Liver (tissue), 9 donors: Measurements from ENCODE around the gene TBC1D16. TPM values are rescaled to one million over a fixed set of nuclear protein-coding genes. Genes with fewer than 3 reads are reported as not detected.

Source experiments
- DNase-seq: peaks from one replicate; pipeline ENCODE4 v3.0.0-alpha.2; 2017; ENCODE audit warnings: low spot score
- H3K27ac ChIP-seq, 2 donors: one replicate each; pipeline ENCODE4 v1.7.0; 2013; ENCODE audit warnings: inconsistent platforms in 2 of 2, low read length in 2 of 2, control low read depth in 1 of 2, low read depth in 1 of 2, mild to moderate bottlenecking in 1 of 2
- H3K27me3 ChIP-seq, 4 donors: one replicate each; pipeline versions ENCODE4 v1.6.1 to v1.7.0; 2013; ENCODE audit warnings: low read length in 3 of 4, inconsistent platforms in 1 of 4, mild to moderate bottlenecking in 1 of 4, moderate library complexity in 1 of 4; ENCODE audit not compliant: control insufficient read depth in 4 of 4, insufficient read depth in 4 of 4
- H3K36me3 ChIP-seq, 4 donors: one replicate each; pipeline versions ENCODE4 v1.6.1 to v1.7.0; 2013; ENCODE audit warnings: low read length in 3 of 4, mild to moderate bottlenecking in 3 of 4, low read depth in 1 of 4, moderate library complexity in 1 of 4; ENCODE audit not compliant: control insufficient read depth in 4 of 4, insufficient read depth in 3 of 4
- H3K4me1 ChIP-seq, 4 donors: one replicate each; pipeline versions ENCODE4 v1.6.1 to v1.7.0; 2013; ENCODE audit warnings: low read length in 3 of 4, mild to moderate bottlenecking in 3 of 4, moderate library complexity in 1 of 4; ENCODE audit not compliant: control insufficient read depth in 4 of 4, insufficient read depth in 4 of 4
- H3K4me3 ChIP-seq, 3 donors: one replicate each; pipeline versions ENCODE4 v1.6.1 to v1.7.0; 2013; ENCODE audit warnings: low read length in 3 of 3, control low read depth in 1 of 3, low read depth in 1 of 3, mild to moderate bottlenecking in 1 of 3
- H3K9ac ChIP-seq, 2 donors: one replicate each; pipeline ENCODE4 v1.7.0; 2013; ENCODE audit warnings: low read length in 2 of 2, mild to moderate bottlenecking in 2 of 2, moderate library complexity in 2 of 2, control low read depth in 1 of 2, low read depth in 1 of 2
- H3K9me3 ChIP-seq, 4 donors: one replicate each; pipeline versions ENCODE4 v1.6.1 to v1.7.0; 2013; ENCODE audit warnings: low read length in 3 of 4; ENCODE audit not compliant: control insufficient read depth in 4 of 4
- EGR1 ChIP-seq, 2 donors: IDR thresholded peaks; 2 replicates each; pipeline ENCODE4 v1.6.1; 2016 to 2018; ENCODE audit warnings: antibody characterized with exemption in 2 of 2, low read depth in 2 of 2
- FOXA1 ChIP-seq: IDR thresholded peaks from 2 replicates; pipeline ENCODE4 v1.6.1; 2016; ENCODE audit warnings: antibody characterized with exemption
- FOXA2 ChIP-seq: IDR thresholded peaks from 2 replicates; pipeline ENCODE4 v1.6.1; 2016; ENCODE audit warnings: antibody characterized with exemption
- GABPA ChIP-seq, 2 donors: IDR thresholded peaks in 1 of 2; conservative IDR thresholded peaks in 1 of 2; 2 replicates each; pipeline ENCODE4 v1.6.1; 2016; ENCODE audit warnings: antibody characterized with exemption in 2 of 2, mild to moderate bottlenecking in 1 of 2, moderate library complexity in 1 of 2
- HNF4A ChIP-seq, 2 donors: conservative IDR thresholded peaks; 2 replicates each; pipeline ENCODE4 v1.6.1; 2016; ENCODE audit warnings: antibody characterized with exemption in 2 of 2, mild to moderate bottlenecking in 2 of 2
- HNF4G ChIP-seq: IDR thresholded peaks from 2 replicates; pipeline ENCODE4 v1.6.1; 2016; ENCODE audit warnings: antibody characterized with exemption
- JUND ChIP-seq, 2 donors: IDR thresholded peaks; 2 replicates each; pipeline ENCODE4 v1.6.1; 2016; ENCODE audit warnings: antibody characterized with exemption in 2 of 2
- NR2F2 ChIP-seq: IDR thresholded peaks from 2 replicates; pipeline ENCODE4 v1.6.1; 2016; ENCODE audit warnings: antibody characterized with exemption
- RAD21 ChIP-seq, 2 donors: IDR thresholded peaks; 2 replicates each; pipeline ENCODE4 v1.6.1; 2016; ENCODE audit warnings: antibody characterized with exemption in 2 of 2, mild to moderate bottlenecking in 2 of 2
- RXRA ChIP-seq, 2 donors: IDR thresholded peaks; 2 replicates each; pipeline ENCODE4 v1.6.1; 2017 to 2018; ENCODE audit warnings: antibody characterized with exemption in 2 of 2, mild to moderate bottlenecking in 1 of 2
- SP1 ChIP-seq: IDR thresholded peaks from 2 replicates; pipeline ENCODE4 v1.6.1; 2018; ENCODE audit warnings: antibody characterized with exemption, mild to moderate bottlenecking
- TAF1 ChIP-seq: conservative IDR thresholded peaks from 2 replicates; pipeline ENCODE4 v1.6.1; 2016; ENCODE audit warnings: antibody characterized with exemption, mild to moderate bottlenecking
- WGBS: extraction: QIAGEN DNeasy Blood & Tissue Kit; methylation state at CpG from one replicate; pipeline ENCODE4 v1.1.7; 2013; 5-methylcytosine and 5-hydroxymethylcytosine counted together
- polyA plus RNA-seq, 2 donors: library from polyadenylated mRNA; stranded (reverse) in 1 of 2; unstranded in 1 of 2; fragments of 200-250 nt in 1 of 2; fragments of >200 nt in 1 of 2; fragmentation: Nextera tagmentation in 1 of 2; extraction: Ambion mirVana in 1 of 2; gene quantifications; one replicate each; pipeline versions ENCODE4 v1.2.1 to v1.2.3, GENCODE V29; 2013 to 2015
- total RNA-seq, 2 donors: library from RNA; depleted of rRNA; stranded (reverse); fragments of >200 nt; gene quantifications; one replicate each; pipeline ENCODE4 v1.2.3, GENCODE V29; 2014
- TF ChIP-seq, protein P1 (sequence below): IDR thresholded peaks from 2 replicates; pipeline ENCODE4 v1.6.1; 2016; ENCODE audit warnings: antibody characterized with exemption
- TF ChIP-seq, protein P2 (sequence below): IDR thresholded peaks from 2 replicates; pipeline ENCODE4 v1.6.1; 2016; ENCODE audit warnings: antibody characterized with exemption, mild to moderate bottlenecking
- TF ChIP-seq, protein P3 (sequence below): IDR thresholded peaks from 2 replicates; pipeline ENCODE4 v1.6.1; 2016; ENCODE audit warnings: antibody characterized with exemption
- TF ChIP-seq, protein P4 (sequence below): IDR thresholded peaks from 2 replicates; pipeline ENCODE4 v1.6.1; 2016; ENCODE audit warnings: antibody characterized with exemption
- donor health status: healthy.
- donor health status: healthy.
- donor health status: healthy.
- donor health status: healthy.
- donor health status: healthy.

Gene TBC1D16
- total and polyA plus RNA-seq, 4 donors, result 3.4 to 29.5 (median 4.7) TPM

DNA sequence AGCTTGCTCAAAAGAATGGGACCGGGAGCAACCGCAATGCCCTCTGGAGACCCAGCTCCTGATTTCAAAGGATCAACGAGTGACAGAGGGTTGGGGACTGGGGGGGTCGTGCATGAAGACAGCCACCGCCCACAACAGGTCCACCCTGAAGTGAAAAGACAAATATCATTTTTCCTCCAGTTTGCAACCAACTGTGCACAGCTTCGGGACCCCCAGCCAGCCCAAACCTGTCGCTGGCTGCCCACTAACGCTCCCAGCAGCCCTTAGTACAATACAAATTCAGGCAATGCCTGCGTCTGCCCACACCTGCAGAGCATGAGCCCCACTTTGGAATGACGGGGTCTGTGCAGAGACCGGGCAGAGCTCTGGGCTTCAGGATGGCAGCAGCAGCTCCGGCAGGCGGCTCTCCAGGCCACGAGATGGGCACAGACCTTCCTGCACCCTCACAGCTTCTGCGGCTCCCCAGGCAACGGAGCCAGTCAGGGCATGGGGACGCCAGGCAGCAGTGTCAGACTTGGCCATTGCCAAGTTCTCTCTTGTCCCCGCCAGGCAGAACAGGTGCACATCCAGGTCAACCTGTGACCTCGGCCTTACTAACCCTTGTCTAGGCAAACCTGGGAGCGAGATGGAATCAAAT, 60.1 kb downstream of the TBC1D16 start:
- Histone ChIP-seq H3K9ac (no peak overlapping the region), H3K9me3 (no peaks in the 10 kb centered on the region), H3K4me3 (no peak overlapping the region), H3K27ac (no peak overlapping the region), H3K4me1 (peaks cover 0 to 6% (median 3%) of the 10 kb centered on the region in 4 donors), H3K36me3 (no peaks in the 10 kb centered on the region), H3K27me3 (no peaks in the 10 kb centered on the region)
- DNase-seq, result no peak
- TF ChIP-seq, protein P1, sequence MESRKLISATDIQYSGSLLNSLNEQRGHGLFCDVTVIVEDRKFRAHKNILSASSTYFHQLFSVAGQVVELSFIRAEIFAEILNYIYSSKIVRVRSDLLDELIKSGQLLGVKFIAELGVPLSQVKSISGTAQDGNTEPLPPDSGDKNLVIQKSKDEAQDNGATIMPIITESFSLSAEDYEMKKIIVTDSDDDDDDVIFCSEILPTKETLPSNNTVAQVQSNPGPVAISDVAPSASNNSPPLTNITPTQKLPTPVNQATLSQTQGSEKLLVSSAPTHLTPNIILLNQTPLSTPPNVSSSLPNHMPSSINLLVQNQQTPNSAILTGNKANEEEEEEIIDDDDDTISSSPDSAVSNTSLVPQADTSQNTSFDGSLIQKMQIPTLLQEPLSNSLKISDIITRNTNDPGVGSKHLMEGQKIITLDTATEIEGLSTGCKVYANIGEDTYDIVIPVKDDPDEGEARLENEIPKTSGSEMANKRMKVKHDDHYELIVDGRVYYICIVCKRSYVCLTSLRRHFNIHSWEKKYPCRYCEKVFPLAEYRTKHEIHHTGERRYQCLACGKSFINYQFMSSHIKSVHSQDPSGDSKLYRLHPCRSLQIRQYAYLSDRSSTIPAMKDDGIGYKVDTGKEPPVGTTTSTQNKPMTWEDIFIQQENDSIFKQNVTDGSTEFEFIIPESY, result no peak
- TF ChIP-seq HNF4A (conservative IDR thresholded peaks at IDR 0.05) (peak; percentile 14 to 26), RXRA (IDR thresholded peaks at IDR 0.05) (peak; percentile 54 to 60), TAF1 (no peak), FOXA1 (no peak), RAD21 (IDR thresholded peaks at IDR 0.05) (peak in 1 of 2 donors; percentile 21)
- 81% methylated on average over 20 of the region's 20 CpGs for WGBS

- Histone ChIP-seq H3K9me3 (no peaks in the 10 kb centered on the region), H3K27me3 (no peaks in the 10 kb centered on the region), H3K4me1 (peaks cover 0 to 6% (median 3%) of the 10 kb centered on the region in 4 donors), H3K9ac (no peak overlapping the region), H3K4me3 (no peak overlapping the region), H3K27ac (no peak overlapping the region), H3K36me3 (no peaks in the 10 kb centered on the region)
- TF ChIP-seq HNF4G (no peak), RAD21 (IDR thresholded peaks at IDR 0.05) (peak in 1 of 2 donors; percentile 16)
- WGBS, result 86% methylated on average over 23 of the region's 23 CpGs
- no peak for DNase-seq
Measured at GRCh38 chr17:79974566-79975497, 60.8 kb downstream of the TBC1D16 start.

DNA sequence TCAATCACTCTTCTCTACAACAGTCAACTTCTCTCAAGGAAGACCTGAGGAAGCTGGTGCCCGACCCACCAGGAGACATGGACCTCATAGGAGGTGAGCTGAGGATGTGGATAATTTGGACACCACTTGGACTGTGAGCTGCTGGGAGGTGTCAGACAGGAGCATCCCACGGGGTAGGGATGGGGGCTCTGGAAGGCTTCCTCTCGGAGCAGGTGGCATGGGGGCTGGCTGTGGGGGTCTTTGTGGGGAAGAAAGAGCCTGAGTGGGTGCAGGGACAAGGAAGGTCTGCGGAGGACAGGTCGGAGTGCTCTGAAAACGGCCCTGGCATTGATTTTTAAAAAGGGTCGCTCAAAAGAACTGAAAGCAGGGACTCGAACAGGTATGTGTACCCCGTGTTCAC, 64.0 kb downstream of the TBC1D16 start:
- H3K27ac ChIP-seq, result no peak overlapping the region
- H3K4me3 ChIP-seq, result no peak overlapping the region
- H3K36me3 ChIP-seq, result no peaks in the 10 kb centered on the region
- no peak overlapping the region for H3K9ac ChIP-seq
- H3K27me3 ChIP-seq, result no peaks in the 10 kb centered on the region
- no peak for DNase-seq
- H3K4me1 ChIP-seq, result peaks cover 0 to 6% (median 3%) of the 10 kb centered on the region in 4 donors
- no peaks in the 10 kb centered on the region for H3K9me3 ChIP-seq
- 94% methylated on average over 9 of the region's 9 CpGs for WGBS
- no peak for TF ChIP-seq FOXA2
- no peak for TF ChIP-seq NR2F2
- no peak for TF ChIP-seq RXRA (IDR thresholded peaks at IDR 0.05)
- TF ChIP-seq, protein P2, sequence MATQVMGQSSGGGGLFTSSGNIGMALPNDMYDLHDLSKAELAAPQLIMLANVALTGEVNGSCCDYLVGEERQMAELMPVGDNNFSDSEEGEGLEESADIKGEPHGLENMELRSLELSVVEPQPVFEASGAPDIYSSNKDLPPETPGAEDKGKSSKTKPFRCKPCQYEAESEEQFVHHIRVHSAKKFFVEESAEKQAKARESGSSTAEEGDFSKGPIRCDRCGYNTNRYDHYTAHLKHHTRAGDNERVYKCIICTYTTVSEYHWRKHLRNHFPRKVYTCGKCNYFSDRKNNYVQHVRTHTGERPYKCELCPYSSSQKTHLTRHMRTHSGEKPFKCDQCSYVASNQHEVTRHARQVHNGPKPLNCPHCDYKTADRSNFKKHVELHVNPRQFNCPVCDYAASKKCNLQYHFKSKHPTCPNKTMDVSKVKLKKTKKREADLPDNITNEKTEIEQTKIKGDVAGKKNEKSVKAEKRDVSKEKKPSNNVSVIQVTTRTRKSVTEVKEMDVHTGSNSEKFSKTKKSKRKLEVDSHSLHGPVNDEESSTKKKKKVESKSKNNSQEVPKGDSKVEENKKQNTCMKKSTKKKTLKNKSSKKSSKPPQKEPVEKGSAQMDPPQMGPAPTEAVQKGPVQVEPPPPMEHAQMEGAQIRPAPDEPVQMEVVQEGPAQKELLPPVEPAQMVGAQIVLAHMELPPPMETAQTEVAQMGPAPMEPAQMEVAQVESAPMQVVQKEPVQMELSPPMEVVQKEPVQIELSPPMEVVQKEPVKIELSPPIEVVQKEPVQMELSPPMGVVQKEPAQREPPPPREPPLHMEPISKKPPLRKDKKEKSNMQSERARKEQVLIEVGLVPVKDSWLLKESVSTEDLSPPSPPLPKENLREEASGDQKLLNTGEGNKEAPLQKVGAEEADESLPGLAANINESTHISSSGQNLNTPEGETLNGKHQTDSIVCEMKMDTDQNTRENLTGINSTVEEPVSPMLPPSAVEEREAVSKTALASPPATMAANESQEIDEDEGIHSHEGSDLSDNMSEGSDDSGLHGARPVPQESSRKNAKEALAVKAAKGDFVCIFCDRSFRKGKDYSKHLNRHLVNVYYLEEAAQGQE, result no peak
- TF ChIP-seq HNF4G, result no peak
- TF ChIP-seq, protein P3, sequence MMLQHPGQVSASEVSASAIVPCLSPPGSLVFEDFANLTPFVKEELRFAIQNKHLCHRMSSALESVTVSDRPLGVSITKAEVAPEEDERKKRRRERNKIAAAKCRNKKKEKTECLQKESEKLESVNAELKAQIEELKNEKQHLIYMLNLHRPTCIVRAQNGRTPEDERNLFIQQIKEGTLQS, result no peak
- TF ChIP-seq TAF1, result no peak
- TF ChIP-seq, protein P1, result no peak
- TF ChIP-seq GABPA (IDR thresholded peaks at IDR 0.05 in 1 of 2, conservative IDR thresholded peaks at IDR 0.05 in 1 of 2), result no peak
- no peak for TF ChIP-seq JUND (IDR thresholded peaks at IDR 0.05)
- TF ChIP-seq SP1, result no peak
- TF ChIP-seq EGR1 (IDR thresholded peaks at IDR 0.05; ENCODE audit: low read depth in 2 of 2), result no peak
- TF ChIP-seq, protein P4, sequence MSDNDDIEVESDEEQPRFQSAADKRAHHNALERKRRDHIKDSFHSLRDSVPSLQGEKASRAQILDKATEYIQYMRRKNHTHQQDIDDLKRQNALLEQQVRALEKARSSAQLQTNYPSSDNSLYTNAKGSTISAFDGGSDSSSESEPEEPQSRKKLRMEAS, result no peak
